Urinary bladder (tissue), 4 donors: ENCODE data around the gene RGS8. TPM values are rescaled to one million over a fixed set of nuclear protein-coding genes. Genes with fewer than 3 reads are reported as not detected.
"Not testable (repeated sequence)": the region's sequence is repeated elsewhere in the genome, so short reads cannot be mapped to it uniquely, and the experiment has no call there.

Experiments
- DNase-seq: peaks from one replicate; pipeline ENCODE4 v3.0.0-alpha.2; 2015; ENCODE audit errors: extremely low spot score
- H3K27ac ChIP-seq: one replicate; pipeline ENCODE4 v1.5.1; 2013; ENCODE audit warnings: low read depth, mild to moderate bottlenecking, moderate library complexity
- H3K36me3 ChIP-seq: one replicate; pipeline ENCODE4 v1.6.1; 2013; ENCODE audit warnings: mild to moderate bottlenecking, moderate library complexity; ENCODE audit not compliant: insufficient read depth
- H3K4me1 ChIP-seq: one replicate; pipeline ENCODE4 v1.6.1; 2013; ENCODE audit warnings: mild to moderate bottlenecking, moderate library complexity; ENCODE audit not compliant: insufficient read depth
- H3K4me3 ChIP-seq: one replicate; pipeline ENCODE4 v1.5.1; 2013; ENCODE audit warnings: low read depth, low read length
- WGBS: extraction: QIAGEN DNeasy Blood & Tissue Kit; methylation state at CpG from one replicate; pipeline ENCODE4 v1.1.7; 2013; 5-methylcytosine and 5-hydroxymethylcytosine counted together
- polyA plus RNA-seq: library from polyadenylated mRNA; stranded (reverse); fragments of 200-250 nt; gene quantifications from one replicate; pipeline ENCODE4 v1.2.3, GENCODE V29; 2013
- total RNA-seq: library from RNA; depleted of rRNA; stranded (reverse); fragments of >200 nt; gene quantifications from one replicate; pipeline ENCODE4 v1.2.3, GENCODE V29; 2014
- donor health status: healthy with polysubstance abuse.
- donor health status: healthy.

Gene RGS8
- total and polyA plus RNA-seq, 2 donors, result 0.03 to 0.05 TPM

DNA sequence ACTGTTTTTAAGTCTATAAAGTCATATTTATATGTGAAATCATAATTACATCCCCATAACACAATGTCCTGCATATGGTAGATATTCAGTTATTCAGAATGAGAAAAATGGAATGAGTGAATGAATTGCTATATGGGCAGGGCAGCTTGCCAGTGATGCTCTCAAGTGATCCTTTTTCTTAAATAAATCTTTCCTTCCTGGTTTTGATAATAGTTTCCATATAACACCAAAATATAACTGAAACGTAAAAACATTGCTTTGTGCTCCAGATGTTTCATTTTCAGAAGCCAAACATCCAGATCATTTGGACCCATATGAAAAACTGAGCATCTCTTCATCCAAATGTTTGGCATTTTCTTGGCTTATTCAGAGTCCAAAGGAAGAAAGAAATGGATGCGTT, 30.2 kb upstream of the RGS8 start:
- no peaks in the 10 kb centered on the region for H3K4me1 ChIP-seq
- no peak for DNase-seq
- H3K36me3 ChIP-seq, result no peaks in the 10 kb centered on the region
- WGBS, result 55% methylated on average over 2 of the region's 2 CpGs
- no peak overlapping the region for H3K4me3 ChIP-seq
- no peak overlapping the region for H3K27ac ChIP-seq

DNA sequence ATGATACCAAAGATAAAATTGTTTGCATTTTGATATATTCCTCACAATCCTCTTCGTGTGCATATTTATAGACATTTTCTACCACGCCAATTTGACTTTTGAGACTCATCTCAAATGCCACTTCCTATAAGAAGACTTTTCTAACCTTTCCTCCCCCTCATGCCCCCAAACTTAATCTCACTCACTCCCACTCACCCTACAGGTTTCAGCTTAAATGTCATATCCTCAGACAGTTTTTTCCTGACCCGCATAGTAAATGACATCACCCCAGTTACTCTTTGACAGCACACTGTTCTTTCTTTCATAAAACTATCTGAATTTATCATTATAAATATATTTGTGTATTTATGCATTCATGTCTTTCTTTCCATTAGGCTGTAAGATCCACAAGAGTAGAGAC, 29.6 kb upstream of the RGS8 start:
- no peak overlapping the region for H3K27ac ChIP-seq
- H3K4me3 ChIP-seq, result no peak overlapping the region
- H3K4me1 ChIP-seq, result no peaks in the 10 kb centered on the region
- DNase-seq, result no peak
- no peaks in the 10 kb centered on the region for H3K36me3 ChIP-seq
- WGBS, result 78% methylated on average over 3 of the region's 3 CpGs

DNA sequence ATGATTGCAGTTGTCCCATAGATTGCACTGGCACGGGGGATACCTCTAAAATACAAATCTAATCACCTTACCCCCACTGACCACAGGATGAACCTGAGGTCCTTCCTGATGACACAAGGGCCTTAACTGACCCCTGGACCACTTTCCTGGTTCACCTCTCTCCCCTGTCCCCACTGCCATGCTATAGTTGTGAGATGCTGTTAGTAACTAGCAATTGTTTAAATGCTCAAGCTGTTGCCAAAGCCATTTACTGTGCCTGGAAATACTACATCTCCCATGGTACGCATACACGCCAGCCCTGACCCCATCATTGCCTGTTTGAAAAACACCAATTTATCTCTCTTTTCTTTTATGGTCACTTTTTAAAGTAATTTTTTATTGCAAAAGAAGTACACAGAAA, 29.1 kb upstream of the RGS8 start:
- Histone ChIP-seq H3K27ac (no peak overlapping the region), H3K4me3 (no peak overlapping the region), H3K4me1 (no peaks in the 10 kb centered on the region), H3K36me3 (no peaks in the 10 kb centered on the region)
- 94% methylated on average over 3 of the region's 3 CpGs for WGBS
- no peak for DNase-seq

DNA sequence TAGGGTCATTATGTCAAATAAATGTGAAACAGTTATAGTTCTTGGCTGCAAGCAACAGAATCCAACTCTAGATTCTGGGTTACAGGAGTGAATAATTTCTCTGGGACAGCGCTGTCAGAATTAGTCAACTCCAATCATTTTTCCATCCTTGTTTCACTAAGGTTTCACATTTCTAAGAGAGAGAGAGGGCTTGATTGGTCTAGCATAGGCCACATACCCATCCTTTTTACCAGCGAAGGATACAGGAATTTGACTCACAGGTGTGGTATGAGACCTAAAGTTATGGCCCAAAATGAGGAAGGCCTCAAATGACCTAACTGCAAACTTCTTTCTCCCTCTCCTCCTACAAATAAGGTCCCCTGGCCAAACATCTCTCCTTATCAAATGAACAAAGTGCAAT, 25.5 kb upstream of the RGS8 start:
- Histone ChIP-seq H3K36me3 (no peaks in the 10 kb centered on the region), H3K27ac (no peak overlapping the region), H3K4me3 (no peak overlapping the region), H3K4me1 (no peaks in the 10 kb centered on the region)
- 98% methylated on average over 2 of the region's 2 CpGs for WGBS
- DNase-seq, result no peak

DNA sequence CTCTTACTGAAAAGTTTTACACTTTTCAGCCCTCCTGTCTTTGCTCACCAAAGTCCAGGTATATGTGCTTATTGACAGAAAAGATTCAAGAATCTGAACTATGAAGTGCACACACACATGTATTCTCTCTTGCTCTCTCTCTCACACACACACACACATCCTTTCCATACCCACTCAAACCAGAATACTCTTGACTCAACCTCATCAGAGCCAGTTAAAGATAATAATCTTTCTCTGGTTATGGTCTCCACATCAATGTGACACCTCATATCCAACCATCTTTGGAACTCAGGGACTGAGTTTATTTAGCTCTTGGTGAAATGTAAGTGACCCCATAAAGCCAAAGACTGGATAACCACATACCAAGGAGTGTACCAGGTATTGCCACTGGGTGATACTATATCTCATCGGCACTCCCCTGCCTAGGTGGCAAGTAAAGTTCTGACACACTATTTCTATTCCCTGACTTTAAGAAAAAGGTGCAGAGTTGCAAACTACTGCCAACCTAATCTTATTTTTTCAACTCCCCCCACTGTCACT, 24.9 kb upstream of the RGS8 start:
- no peak for DNase-seq
- Histone ChIP-seq H3K4me3 (no peak overlapping the region), H3K4me1 (no peaks in the 10 kb centered on the region), H3K36me3 (no peaks in the 10 kb centered on the region), H3K27ac (no peak overlapping the region)
- WGBS, result 96% methylated on average over 1 of the region's 1 CpG

DNA sequence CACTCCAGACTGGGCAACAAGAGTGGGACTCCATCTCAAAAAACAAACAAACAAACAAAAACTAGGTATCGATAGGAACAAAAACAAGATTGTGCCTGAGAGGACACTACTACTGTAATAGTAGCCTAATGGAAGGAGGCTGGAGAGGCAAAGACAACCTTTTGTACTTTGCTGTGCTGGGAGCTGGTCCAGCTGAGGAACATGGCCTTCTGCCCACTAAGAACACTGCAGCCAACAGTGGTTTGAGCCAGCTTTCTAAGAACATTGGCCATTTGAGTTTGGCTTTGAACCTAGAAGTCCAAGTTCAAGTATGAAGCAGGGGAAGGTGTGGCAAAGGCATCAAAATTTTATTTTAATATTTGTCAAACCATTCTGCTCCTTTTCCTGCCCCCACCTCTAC, 22.7 kb upstream of the RGS8 start:
- Histone ChIP-seq H3K4me3 (no peak overlapping the region), H3K36me3 (no peaks in the 10 kb centered on the region), H3K4me1 (no peaks in the 10 kb centered on the region), H3K27ac (no peak overlapping the region)
- no peak for DNase-seq
- WGBS, result 85% methylated on average over 1 of the region's 1 CpG

DNA sequence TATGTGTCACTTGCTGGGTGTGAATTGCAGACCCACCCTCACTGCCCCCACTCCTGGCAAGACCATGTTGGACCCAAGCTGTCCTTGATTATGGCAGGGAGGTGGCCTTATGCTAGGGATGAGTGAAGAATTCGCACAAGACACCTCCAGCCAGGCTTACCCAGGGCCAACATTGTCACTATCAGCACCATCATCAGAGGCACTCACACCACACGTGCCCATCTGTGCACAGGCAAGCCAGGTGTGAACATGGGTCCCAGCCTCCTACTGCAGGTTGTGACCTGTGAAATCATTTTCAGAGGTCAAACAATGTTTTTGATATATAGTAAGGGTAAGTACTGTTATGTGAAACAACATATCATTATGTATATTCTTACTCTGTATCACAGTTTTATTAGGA, 20.3 kb upstream of the RGS8 start:
- WGBS, result 91% methylated on average over 2 of the region's 2 CpGs

DNA sequence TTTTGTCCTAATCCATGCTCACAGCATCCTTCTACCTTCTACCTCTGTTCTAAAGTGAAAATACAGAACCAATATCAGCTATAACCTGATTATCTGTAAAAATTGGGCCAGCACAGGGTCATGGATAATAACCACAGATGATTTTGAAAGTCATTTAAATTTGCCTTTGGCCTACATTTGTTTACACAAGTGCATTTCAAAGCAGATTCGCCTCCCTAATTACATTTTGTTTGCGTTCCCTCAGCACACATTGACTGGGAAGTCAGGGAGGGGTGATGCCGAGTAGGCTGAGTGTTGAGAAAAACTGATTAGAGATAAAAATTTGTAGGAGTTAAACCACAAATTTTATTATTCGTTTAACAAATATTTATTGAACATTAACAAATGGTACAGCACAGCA, 19.2 kb upstream of the RGS8 start:
- no peak overlapping the region for H3K27ac ChIP-seq
- WGBS, result 60% methylated on average over 4 of the region's 4 CpGs
- no peaks in the 10 kb centered on the region for H3K4me1 ChIP-seq
- DNase-seq, result no peak
- H3K36me3 ChIP-seq, result no peaks in the 10 kb centered on the region
- no peak overlapping the region for H3K4me3 ChIP-seq

More for the DNA sequence above, 20.3 kb upstream of the RGS8 start:
- Histone ChIP-seq H3K4me3 (no peak overlapping the region), H3K27ac (no peak overlapping the region), H3K36me3 (no peaks in the 10 kb centered on the region), H3K4me1 (no peaks in the 10 kb centered on the region)
- DNase-seq, result no peak

DNA sequence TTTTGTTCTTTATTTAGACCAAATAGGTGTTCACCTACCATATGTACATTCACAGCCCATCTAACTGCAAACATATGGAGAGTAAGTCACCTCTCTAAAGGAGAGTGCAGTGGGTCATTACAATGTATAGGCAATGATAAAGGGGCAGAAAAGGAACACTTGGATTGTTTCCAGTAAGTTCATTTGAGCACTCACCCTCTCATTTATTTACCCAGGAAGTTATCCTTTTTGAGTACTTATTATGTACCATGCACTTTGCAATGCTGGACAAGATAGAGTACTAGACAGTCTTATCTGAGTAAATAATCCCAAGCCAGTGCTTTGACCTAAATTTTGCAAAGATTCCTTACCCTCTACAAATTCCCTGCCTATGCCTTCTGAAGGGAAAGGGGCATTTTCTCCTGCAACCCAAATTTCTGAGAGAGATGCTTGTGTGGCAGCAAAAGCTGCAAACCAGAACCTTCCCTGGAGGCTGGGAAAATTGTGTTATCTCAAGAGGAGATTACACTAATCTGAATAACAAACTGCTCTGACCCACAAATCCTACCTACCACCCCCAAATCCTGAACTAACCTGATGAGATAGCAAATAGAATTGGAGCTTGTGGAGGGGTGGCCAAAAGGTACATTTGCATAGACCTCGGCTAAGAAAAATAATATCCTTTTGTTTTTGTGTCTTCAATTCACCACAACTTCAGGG, 18.6 kb upstream of the RGS8 start:
- Histone ChIP-seq H3K4me3 (no peak overlapping the region), H3K4me1 (no peaks in the 10 kb centered on the region), H3K36me3 (no peaks in the 10 kb centered on the region), H3K27ac (no peak overlapping the region)
- no peak for DNase-seq
- WGBS, result 58% methylated on average over 1 of the region's 1 CpG

DNA sequence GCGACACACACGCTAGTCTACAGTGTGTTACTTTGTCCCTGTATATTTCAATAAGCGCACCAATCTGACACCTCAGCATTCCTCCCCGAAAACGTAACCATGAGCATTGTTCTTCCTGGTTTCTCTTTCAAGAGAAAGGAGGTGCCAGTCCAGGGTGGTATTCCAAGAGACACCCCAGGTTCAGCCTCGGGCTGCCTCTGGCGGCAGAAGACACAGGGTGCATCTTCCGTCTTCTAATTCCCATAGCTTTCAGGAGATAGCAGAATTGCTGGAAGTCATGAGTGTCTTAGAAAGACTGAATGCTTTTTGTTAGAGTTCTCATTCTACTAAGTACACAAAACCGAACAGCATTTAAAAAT, 15.9 kb upstream of the RGS8 start:
- DNase-seq, result no peak
- no peaks in the 10 kb centered on the region for H3K4me1 ChIP-seq
- no peak overlapping the region for H3K4me3 ChIP-seq
- H3K36me3 ChIP-seq, result no peaks in the 10 kb centered on the region
- 75% methylated on average over 9 of the region's 9 CpGs for WGBS
- no peak overlapping the region for H3K27ac ChIP-seq

DNA sequence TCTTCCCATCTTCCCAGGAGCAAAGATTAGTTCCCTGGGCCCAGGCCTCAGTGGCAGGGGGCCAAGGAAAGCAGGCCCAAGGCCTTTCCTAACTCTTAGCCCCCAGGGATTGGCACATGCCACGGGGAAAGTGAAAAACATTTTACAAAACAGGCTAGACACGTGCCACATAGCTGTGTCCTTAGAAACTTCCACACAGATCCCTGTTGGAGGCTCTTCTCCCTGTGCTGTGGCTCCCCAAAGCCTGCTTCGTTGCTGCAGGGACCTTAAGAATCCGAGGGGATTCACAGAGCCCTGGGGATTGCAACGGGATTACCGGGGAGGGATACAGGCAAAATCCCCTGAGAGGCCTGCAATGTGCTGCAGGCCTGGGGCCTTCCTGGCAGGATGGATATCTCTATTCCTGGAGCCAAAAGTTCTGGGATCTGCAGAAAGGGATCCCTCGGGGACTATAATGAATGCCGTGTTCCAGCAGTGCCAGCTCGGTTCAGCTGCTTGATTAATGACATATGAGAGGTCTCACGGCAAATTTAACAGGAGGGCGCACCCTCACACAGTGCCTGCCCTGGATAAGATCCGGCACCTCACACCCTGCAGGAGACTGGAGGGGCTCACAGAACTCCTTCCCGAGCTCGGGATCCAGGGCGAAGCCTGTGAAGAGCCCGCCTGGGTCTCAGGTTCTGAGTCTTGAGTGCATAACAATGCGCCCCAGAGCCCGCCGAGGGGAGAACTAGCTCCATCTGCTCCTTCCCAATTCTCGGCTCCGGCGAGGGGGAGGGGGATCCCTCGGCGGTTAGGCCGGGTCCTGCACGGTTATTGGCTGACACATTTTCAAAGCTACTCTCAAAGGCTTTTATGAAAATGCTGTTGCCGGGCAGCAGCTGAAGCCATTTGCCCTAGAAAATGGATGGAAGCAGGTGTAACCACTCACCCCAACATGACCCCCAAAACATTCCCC, 15.3 kb upstream of the RGS8 start:
- 28% methylated on average over 27 of the region's 27 CpGs for WGBS
- no peak for DNase-seq
- H3K4me3 ChIP-seq, result no peak overlapping the region

DNA sequence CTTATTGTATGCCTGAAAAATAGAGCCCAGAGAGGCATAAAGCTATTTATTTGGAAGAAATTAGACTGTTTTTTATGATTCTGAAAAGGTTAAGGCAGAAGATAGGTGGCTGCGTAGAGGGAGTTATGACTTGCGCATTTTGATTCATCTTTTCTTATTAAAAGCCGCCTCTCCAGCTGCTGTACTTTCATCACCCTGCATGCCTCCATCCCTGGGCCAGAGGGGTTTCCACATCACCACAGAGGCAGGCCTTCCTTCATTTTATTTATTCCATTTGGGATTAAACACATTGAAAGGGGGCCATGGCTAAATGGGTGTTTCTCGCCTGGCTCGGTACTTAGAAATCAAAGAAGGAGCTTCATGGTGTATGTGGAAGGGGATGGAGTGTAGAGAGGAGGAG, 14.6 kb upstream of the RGS8 start:
- Histone ChIP-seq H3K36me3 (no peaks in the 10 kb centered on the region), H3K4me1 (no peaks in the 10 kb centered on the region), H3K27ac (no peak overlapping the region), H3K4me3 (no peak overlapping the region)
- 89% methylated on average over 5 of the region's 5 CpGs for WGBS
- no peak for DNase-seq

More for the DNA sequence above, 15.3 kb upstream of the RGS8 start:
- Histone ChIP-seq H3K36me3 (no peaks in the 10 kb centered on the region), H3K4me1 (no peaks in the 10 kb centered on the region), H3K27ac (no peak overlapping the region)

DNA sequence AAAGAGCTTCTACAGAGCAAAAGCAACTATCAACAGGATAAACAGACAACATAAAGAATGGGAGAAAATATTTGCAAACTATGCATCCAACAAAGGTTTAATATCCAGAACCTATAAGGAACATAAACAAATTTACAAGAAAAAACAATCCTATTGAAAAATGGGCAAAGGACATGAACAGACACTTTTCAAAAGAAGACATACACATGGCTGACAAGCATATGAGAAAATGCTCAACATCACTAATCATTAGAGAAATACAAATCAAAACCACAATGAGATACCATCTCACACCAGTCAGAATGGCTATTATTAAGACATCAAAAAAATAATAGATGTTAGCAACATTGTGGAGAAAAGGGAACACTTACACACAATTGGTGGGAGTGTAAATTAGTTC, 8.8 kb upstream of the RGS8 start:
- not testable (repeated sequence) for DNase-seq, H3K4me1 ChIP-seq, H3K36me3 ChIP-seq, H3K27ac ChIP-seq, H3K4me3 ChIP-seq

DNA sequence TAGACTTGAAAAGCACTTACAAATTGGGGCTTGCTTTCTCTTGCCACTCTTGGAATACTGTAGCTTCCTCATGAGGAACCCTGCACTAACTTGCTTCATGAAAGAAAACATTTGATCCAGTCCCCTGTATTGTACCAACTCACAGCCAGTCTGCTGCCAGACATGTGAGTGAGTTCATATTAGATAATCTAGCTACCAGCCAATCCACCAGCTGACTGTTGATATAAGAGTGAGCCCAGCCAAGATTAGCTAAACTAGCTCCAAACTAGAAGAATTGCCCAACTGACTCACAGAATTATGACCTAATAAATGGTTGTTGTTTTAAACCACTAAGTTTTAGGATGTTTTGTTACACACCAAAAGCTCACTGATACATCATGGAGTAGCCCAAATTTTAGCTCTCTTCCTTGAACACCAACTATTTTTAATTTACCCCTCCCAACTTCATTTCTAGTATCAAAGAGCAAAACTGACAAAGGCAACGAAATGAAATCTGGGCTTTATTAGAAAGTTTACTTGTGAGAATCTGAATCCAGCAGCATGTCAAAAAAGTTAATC, 6.6 kb upstream of the RGS8 start:
- Histone ChIP-seq H3K4me3 (no peak overlapping the region), H3K4me1 (peaks cover 2% of the 10 kb centered on the region), H3K36me3 (no peaks in the 10 kb centered on the region), H3K27ac (no peak overlapping the region)
- DNase-seq, result no peak
- WGBS, result 58% methylated on average over 1 of the region's 1 CpG
